ENCODE results near the gene KNSTRN.

Gene KNSTRN

DNA sequence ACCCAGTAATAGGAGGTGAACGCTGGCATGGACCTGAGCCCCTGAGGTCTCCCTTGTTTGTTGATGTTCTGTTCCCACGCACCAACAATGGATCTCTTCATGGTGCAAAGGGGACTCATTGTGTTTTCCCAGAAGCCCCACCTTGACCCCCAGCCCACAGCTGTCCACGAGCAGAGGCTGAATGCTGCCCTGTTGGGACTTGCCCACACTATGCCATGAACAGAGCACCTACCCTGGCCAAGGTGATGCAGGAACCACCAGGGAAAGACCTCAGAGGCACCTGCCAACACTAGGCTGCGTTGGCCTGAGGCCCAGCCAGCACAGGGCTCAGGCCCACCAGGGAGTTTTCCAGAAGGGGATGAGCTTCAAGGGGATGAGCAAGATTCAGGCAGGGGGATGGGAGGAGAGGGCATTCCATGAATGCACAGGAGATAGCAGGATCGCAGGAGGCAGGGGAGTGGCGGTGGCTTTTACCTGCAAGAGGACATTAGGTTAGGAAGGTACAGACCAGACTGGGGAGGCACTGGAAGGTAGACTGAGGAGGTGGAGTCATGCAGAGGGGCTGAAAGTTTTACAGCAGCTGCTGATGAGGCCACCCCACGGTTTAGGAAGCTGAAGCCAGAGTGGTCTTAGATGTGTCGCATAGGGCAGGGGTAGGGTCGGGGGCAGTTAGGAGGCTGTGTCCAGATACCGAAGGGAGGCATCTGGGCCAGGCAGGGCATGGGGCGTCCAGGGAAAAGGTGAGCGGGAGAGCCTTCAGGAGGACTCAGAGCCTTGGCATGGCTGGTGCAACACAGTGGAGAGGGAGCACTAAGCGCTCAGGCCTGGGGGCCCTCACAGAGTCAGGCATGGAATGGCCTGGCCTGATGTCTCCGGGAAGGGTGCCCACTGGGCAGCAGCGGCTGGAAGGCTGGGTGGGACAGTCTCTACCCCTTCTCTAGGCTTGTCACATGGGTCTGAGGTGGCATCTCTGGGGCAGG is 35.7 kb upstream of the KNSTRN start:
- no peak for DNase-seq

GRCh38 chr15:40347559-40348473 is 34.7 kb upstream of the KNSTRN start:
- DNase-seq, result no peak

DNA sequence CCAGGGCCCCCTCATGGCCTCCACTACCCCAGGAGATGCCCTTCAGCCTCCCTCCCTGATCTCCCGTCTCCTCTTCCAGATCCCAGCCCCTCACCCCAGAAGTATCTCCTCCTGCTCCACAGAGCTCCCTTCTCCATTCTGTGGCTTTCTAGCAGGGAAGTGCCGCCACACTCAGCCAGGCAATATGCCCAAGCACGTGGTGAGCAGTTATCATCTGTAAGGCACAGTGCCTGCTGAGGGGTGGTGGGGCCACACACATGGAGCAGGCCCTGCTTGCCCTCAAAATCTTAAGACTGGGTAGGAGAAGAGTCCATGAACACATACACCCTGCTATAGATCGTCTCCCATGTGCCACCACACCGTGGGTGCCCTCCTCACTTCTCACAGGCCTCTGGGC is 34.0 kb upstream of the KNSTRN start:
- DNase-seq, result no peak

DNA sequence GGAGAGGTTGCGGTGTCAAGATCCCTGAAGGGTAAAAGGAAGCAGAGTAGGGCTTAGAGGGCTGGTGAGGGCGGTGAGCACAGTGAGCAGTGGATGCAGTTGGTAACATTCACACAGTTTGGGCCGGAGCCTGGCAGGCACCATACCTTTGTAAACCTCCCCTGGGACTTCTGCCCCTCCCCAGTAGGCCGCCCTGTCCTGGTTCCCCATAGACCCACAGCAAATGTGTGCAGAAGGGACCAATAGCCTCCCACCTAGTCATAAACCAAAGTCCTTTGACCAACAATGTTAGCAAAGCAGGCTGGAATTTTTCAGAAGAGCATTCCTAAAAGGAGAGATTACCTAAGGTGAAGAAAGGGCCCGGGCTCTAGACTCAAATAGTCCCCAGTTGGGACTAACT is 33.4 kb upstream of the KNSTRN start:
- DNase-seq, result no peak

DNA sequence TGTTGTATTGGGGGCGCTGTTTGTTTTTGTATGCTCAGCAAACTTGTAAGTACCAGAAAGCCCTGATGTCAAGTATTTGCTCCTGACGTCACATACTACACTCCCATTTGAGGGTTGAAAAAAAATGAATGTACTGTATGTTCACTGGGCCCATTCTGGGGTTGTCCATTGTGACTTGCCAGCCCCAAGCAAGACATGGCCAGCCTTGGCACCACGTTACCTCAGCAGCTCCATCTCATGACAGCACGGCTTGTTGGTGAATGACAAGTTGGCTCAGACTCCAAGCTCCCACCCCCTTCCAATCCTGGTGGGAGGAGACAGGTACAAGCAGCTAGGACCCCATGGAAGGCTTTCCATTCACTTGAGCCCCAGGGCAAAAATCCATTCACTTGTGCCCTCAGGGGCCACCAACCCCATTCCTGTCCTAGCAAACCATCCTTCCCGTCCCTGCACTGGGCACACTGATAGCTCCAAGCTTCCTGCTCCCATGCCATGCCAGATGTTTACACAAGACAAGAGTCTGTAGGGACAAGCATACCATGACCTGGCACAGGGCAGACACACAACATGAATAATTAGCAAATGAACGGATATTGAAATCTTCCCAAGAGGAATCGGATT is 30.1 kb upstream of the KNSTRN start:
- no peak for DNase-seq

DNA sequence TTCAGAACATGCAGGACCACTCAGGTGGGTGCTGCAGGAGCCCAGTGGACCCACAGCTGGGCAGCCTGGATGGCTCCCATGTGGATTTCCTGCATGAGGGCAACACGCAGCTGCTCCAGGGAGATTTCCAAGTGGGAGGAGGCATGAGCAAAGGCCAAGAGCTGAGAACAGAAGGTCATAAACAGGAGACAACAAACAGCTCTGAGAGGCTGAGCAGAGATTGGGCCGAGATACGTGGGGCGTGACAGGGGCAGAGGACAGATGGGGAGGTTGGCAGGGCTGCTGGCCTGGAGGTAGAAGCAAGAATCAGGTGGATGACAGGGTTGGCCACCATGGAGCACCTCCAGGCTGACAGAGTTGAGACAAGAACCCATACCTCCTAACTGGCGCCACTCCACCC is 28.8 kb upstream of the KNSTRN start:
- no peak for DNase-seq

DNA sequence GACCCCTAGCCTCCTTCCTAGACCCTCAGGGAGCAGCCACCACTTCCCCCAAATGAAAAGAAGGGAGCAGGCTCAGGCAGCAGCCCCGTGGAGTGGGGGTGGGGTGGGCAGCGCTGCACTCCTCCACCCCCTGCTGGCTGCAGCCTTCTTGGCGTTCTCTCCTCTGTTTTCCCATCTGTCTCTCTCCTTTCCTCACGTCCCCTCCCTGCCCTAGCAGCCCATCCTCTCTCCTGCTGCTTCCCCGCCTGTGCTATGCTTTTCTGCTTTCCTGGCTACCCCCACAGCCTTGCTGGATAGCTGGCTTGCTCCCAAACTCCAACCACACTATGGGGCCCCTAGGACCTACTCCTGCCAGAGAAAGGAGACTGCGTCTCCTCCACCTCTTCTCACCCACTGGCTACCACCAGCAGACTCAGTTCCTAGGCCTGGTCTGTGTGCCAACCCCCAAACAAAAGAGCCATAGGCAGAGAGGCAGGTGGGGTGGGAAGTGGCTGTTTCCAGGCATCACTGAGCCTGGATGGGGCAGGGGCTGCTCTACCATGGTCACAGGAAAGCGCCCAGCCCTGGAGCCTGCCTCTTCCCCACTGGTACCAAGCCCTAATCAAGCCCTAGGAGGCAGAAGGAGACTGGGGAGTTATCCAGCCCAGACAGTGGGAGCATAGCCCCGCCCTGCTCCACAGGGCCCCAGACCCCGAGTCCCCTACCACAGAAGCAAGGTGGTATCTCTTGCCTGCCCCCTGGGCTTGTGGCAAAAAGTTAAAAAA is 27.9 kb upstream of the KNSTRN start:
- DNase-seq, result no peak

- no peak for DNase-seq
Measured at GRCh38 chr15:40355976-40356585, 26.4 kb upstream of the KNSTRN start.

DNA sequence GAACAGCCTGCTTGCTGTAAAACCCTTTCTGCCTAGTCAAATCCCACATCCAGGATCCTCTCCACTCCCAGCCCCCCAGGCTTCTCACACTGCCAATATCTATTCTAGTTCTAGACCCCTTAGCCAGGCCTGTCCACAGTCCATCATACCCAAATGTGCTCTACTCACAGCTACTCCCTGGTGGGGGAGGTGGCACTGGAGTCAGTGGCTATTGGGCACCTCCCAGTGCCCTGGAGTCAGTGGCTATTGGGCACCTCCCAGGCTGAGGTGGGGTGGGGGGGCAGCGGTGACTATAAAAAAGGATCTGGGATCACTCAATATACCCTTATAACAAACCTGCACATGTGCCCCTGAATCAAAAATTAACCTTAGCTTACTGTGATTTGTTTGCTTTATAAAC is 25.3 kb upstream of the KNSTRN start:
- DNase-seq, result no peak

DNA sequence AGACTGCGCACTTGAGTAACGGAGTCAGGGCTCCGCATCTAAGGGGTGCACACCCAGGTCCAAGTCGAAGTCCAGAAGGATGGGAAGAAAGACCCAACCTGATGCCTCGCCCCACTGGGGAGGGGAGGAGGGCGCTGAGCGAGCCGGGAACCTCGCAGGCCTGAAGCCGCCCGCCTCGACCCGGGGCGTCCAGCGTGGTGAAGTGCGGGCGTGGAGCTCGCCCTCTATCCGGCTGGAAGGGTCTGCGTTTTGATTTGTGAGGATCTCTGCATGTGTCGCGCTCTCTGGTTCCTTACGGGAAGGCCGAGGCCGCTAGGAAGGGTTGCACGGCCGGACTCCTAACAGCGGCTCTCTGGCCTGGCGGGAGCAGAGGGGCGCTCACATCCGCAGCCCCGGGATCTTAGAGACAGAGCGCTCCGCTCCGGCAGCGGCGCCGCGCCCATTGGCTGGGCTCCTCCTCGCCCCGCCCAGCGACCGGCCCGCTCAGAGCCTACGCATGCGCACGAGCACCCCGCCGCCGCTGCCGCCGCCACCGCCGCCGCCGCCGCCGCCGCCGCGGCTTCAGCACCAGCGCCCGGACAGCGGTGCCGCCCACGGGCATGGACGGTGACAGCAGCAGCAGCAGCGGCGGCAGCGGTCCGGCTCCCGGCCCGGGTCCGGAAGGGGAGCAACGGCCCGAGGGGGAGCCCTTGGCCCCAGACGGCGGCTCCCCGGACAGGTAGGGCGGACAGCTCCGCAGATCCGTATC is 24.6 kb upstream of the KNSTRN start, which contains the start of gene DISP2:
Gene DISP2, plus strand, starts transcription at position 497 of the 748 bp plus-strand sequence. Its CDS starts 103 bp downstream, at position 600.
- DNase-seq, result peak; percentile 91

GRCh38 chr15:40358471-40359353 is 23.8 kb upstream of the KNSTRN start:
- peak; percentile 65 for DNase-seq

- DNase-seq, result no peak
Measured at GRCh38 chr15:40360015-40360414, 22.5 kb upstream of the KNSTRN start.

GRCh38 chr15:40361640-40362039 is 20.9 kb upstream of the KNSTRN start:
- no peak for DNase-seq

DNA sequence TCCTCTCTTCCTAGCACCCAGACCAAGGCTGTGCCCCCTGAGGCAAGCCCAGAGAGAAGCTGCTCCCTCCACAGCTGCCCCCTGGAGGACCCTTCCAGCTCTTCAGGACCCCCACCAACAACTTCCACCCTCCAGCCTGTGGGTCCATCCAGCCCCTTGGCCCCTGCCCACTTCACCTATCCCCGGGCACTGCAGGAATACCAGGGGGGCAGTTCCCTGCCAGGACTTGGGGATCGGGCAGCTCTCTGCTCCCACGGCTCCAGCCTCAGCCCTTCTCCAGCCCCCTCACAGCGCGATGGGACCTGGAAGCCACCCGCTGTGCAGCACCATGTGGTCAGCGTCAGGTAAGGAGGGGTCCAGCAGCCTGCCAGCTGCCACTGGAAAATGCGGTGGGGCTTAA is 18.9 kb upstream of the KNSTRN start:
- no peak for DNase-seq

DNA sequence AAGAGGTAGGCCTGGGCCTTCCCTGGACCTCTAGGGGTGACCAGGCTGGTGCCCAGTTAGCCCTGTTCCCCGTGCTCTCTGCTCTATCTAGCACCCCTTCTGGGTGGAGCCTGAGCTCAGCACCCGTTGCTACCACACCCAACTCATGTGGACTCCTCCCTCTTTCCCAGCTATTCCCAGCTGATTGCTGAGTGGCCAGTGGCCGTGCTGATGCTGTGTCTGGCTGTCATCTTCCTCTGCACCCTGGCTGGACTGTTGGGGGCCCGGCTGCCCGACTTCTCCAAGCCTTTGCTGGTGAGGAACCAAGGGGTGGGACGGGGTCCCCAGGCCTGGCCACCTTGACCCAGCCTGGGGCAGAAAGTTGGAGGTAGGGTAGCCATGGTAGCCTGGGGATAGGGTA is 18.3 kb upstream of the KNSTRN start:
- no peak for DNase-seq

GRCh38 chr15:40365016-40365415 is 17.5 kb upstream of the KNSTRN start:
- DNase-seq, result no peak

DNA sequence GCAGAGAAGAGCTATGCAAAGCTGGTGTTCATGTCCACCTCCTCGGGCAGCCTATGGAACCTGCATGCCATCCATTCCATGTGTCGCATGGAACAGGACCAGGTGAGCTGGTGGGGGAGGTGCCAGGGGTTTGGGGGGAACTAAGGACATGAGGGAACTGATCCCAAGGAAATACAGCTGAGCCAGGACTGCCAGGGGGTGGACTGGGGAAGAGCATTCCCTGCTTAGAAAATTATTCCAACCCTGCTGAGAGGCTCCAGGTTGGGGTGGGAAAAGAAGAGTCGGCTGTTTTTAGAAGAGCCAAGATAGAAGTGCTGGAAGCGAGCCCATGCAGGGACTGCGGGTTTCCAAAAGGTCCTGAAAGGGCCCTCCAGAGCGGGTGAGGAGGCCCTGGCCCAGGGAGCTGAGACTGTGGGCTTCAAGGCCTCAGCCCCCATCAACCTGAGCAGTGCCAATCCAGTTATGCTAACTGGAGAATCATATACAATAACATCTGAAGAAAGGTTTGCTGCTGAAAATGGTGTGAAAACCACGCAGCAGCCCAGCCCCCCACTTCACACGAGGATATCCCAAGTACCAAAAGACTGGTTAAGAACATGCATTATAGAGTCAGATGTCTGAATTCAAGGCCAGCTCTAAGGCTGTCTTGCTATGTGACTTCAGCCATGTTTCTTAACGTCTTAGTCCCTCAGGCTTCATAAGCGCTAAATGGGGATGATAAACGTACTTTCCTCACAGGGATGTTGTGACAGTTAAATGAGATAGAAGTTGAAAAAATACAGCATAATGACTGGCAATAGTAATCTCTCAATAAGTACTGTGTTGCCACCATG is 16.7 kb upstream of the KNSTRN start:
- DNase-seq, result no peak

- DNase-seq, result no peak
Measured at GRCh38 chr15:40366457-40367370, 15.8 kb upstream of the KNSTRN start.
